Fibroblast of lung (primary cell): Measurements from ENCODE around the gene GLB1L3. TPM values are rescaled to one million over a fixed set of nuclear protein-coding genes. Genes with fewer than 3 reads are reported as not detected.

Experiments
- DNase-seq, 2 donors: peaks; one replicate each; pipeline versions ENCODE4 v3.0.0 to v3.0.0-alpha.2; 2010; ENCODE audit warnings: low read depth in 2 of 2
- H2AFZ ChIP-seq: 2 replicates; pipeline ENCODE4 v1.5.1; 2012; ENCODE audit warnings: low read length, control low read depth, inconsistent platforms
- H3K27ac ChIP-seq: 2 replicates; pipeline ENCODE4 v1.5.1; 2011; ENCODE audit warnings: low read length, control low read depth; ENCODE audit not compliant: insufficient read depth
- H3K27me3 ChIP-seq: 2 replicates; pipeline ENCODE4 v1.5.1; 2011; ENCODE audit warnings: mild to moderate bottlenecking, low read length; ENCODE audit not compliant: control insufficient read depth, insufficient read depth
- H3K36me3 ChIP-seq: 2 replicates; pipeline ENCODE4 v1.5.1; 2011; ENCODE audit warnings: low read length; ENCODE audit not compliant: control insufficient read depth, insufficient read depth
- H3K4me1 ChIP-seq: 2 replicates; pipeline ENCODE4 v1.5.1; 2011; ENCODE audit warnings: low read length; ENCODE audit not compliant: control insufficient read depth, insufficient read depth; ENCODE audit errors: extremely low read depth
- H3K4me2 ChIP-seq: 2 replicates; pipeline ENCODE4 v1.5.1; 2011; ENCODE audit warnings: low read length, control low read depth; ENCODE audit not compliant: insufficient read depth; ENCODE audit errors: extremely low read depth
- H3K4me3 ChIP-seq, 4 experiments: fragments of 200-600 bp in 1 of 4; sonication (generic) in 1 of 4; replicated peaks in 1 of 4; 2 replicates each; pipeline ENCODE4 v1.5.1; 2011 to 2016; ENCODE audit warnings: low read length in 4 of 4, low read depth in 3 of 4, mild to moderate bottlenecking in 3 of 4, control low read depth in 2 of 4, inconsistent platforms in 1 of 4, mixed read lengths in 1 of 4; ENCODE audit not compliant: insufficient read depth in 1 of 4; ENCODE audit errors: control extremely low read depth in 1 of 4
- H3K79me2 ChIP-seq: 2 replicates; pipeline ENCODE4 v1.5.1; 2012; ENCODE audit warnings: mild to moderate bottlenecking, low read length, inconsistent platforms; ENCODE audit not compliant: control insufficient read depth, insufficient read depth
- H3K9ac ChIP-seq: 2 replicates; pipeline ENCODE4 v1.5.1; 2011; ENCODE audit warnings: mild to moderate bottlenecking, low read length, control low read depth; ENCODE audit not compliant: insufficient read depth
- H3K9me3 ChIP-seq: 2 replicates; pipeline ENCODE4 v1.5.1; 2012; ENCODE audit warnings: low read depth, low read length; ENCODE audit not compliant: control insufficient read depth, insufficient read depth
- H4K20me1 ChIP-seq: 2 replicates; pipeline ENCODE4 v1.5.1; 2011; ENCODE audit warnings: low read length; ENCODE audit not compliant: control insufficient read depth, insufficient read depth; ENCODE audit errors: extremely low read depth
- CTCF ChIP-seq, 2 donors: IDR thresholded peaks in 1 of 2; conservative IDR thresholded peaks in 1 of 2; 1 replicate in 1 of 2; 2 replicates in 1 of 2; pipeline ENCODE4 v1.5.1; 2011 to 2012; ENCODE audit warnings: low read length in 2 of 2, control low read depth in 1 of 2, inconsistent platforms in 1 of 2, low read depth in 1 of 2, mild to moderate bottlenecking in 1 of 2
- EZH2 ChIP-seq: IDR thresholded peaks from 2 replicates; pipeline ENCODE4 v1.5.1; 2012; ENCODE audit warnings: low read length, control low read depth, mild to moderate bottlenecking; ENCODE audit errors: missing control alignments
- polyA plus RNA-seq, 2 donors: library from polyadenylated mRNA; depleted of rRNA in 1 of 2; stranded (reverse) in 1 of 2; unstranded in 1 of 2; fragments of >200 nt; gene quantifications; 2 replicates each; pipeline ENCODE4 v1.2.1, GENCODE V29; 2011 to 2012; ENCODE audit warnings: missing spikeins in 1 of 2
- total RNA-seq: library from RNA; depleted of rRNA; stranded (reverse); fragments of >200 nt; gene quantifications from 2 replicates; pipeline ENCODE4 v1.2.1, GENCODE V29; 2014

GLB1L3 gene
- total and polyA plus RNA-seq, 2 donors (not counting 1 experiment from before 2014, with no cell fraction given): not detected

- no peak overlapping the region for H3K4me3 ChIP-seq
Observed at GRCh38 chr11:134337051-134337450, 60.9 kb downstream of the GLB1L3 start.

GRCh38 chr11:134338068-134338467, 61.9 kb downstream of the GLB1L3 start:
- Histone ChIP-seq H3K79me2 (no peaks in the 10 kb centered on the region), H3K4me2 (no peak overlapping the region), H3K36me3 (no peaks in the 10 kb centered on the region), H3K27ac (no peak overlapping the region), H4K20me1 (no peaks in the 10 kb centered on the region), H3K9ac (no peak overlapping the region), H3K4me3 (no peak overlapping the region), H3K4me1 (no peaks in the 10 kb centered on the region), H3K27me3 (no peaks in the 10 kb centered on the region), H3K9me3 (no peaks in the 10 kb centered on the region), H2AFZ (no peak overlapping the region)
- DNase-seq: no peak
- TF ChIP-seq CTCF (conservative IDR thresholded peaks at IDR 0.05 in 1 of 2, IDR thresholded peaks at IDR 0.05 in 1 of 2; ENCODE audit: low read depth in 1 of 2, low read length in 2 of 2) (no peak), EZH2 (no peak)

More at GRCh38 chr11:134337051-134337450, 60.9 kb downstream of the GLB1L3 start:
- Histone ChIP-seq H3K4me1 (no peaks in the 10 kb centered on the region), H4K20me1 (no peaks in the 10 kb centered on the region), H3K4me2 (no peak overlapping the region), H3K9ac (no peak overlapping the region), H3K27ac (no peak overlapping the region), H3K27me3 (no peaks in the 10 kb centered on the region), H3K36me3 (no peaks in the 10 kb centered on the region), H3K79me2 (no peaks in the 10 kb centered on the region), H2AFZ (no peak overlapping the region), H3K9me3 (no peaks in the 10 kb centered on the region)
- TF ChIP-seq EZH2 (no peak), CTCF (conservative IDR thresholded peaks at IDR 0.05 in 1 of 2, IDR thresholded peaks at IDR 0.05 in 1 of 2; ENCODE audit: low read depth in 1 of 2, low read length in 2 of 2) (no peak)
- no peak for DNase-seq

DNA sequence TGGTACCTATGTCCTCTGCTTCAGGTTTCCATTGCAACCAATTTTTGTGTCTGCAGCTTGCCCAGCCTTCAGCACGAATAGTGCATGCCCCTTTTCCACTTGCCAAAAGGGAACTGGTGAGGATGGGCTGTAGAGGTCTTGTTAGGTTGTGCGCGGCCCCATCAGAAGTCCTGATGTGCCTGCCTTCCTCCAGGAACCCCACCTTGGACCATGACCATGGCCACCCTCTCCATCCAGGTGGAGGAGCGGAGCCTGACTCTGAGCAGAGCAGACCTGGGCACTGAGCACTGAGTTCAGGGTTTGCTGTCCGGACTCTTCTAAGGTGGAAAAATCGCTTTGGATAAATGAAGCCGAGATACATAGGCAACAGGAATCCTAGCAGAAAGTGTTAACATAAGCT, 62.5 kb downstream of the GLB1L3 start:
- no peak overlapping the region for H3K27ac ChIP-seq
- H2AFZ ChIP-seq: no peak overlapping the region
- no peak overlapping the region for H3K4me3 ChIP-seq
- no peaks in the 10 kb centered on the region for H3K27me3 ChIP-seq
- no peak for TF ChIP-seq EZH2
- TF ChIP-seq CTCF (conservative IDR thresholded peaks at IDR 0.05 in 1 of 2, IDR thresholded peaks at IDR 0.05 in 1 of 2; ENCODE audit: low read depth in 1 of 2, low read length in 2 of 2): no peak
- H3K36me3 ChIP-seq: no peaks in the 10 kb centered on the region
- no peaks in the 10 kb centered on the region for H3K4me1 ChIP-seq
- H3K9ac ChIP-seq: no peak overlapping the region
- no peaks in the 10 kb centered on the region for H3K79me2 ChIP-seq
- no peaks in the 10 kb centered on the region for H3K9me3 ChIP-seq
- no peak overlapping the region for H3K4me2 ChIP-seq
- no peaks in the 10 kb centered on the region for H4K20me1 ChIP-seq
- DNase-seq: no peak
